Activated CD8-positive, alpha-beta memory T cell treated with anti-CD3 and anti-CD28 coated beads, Interleukin-2, amount 50 U/mL, for 48 hours (primary cell): Measurements from ENCODE around the gene PLEKHG1.

Experiments used
- DNase-seq: peaks from one replicate; pipeline ENCODE4 v3.0.0-alpha.2; 2020

Gene PLEKHG1

DNA sequence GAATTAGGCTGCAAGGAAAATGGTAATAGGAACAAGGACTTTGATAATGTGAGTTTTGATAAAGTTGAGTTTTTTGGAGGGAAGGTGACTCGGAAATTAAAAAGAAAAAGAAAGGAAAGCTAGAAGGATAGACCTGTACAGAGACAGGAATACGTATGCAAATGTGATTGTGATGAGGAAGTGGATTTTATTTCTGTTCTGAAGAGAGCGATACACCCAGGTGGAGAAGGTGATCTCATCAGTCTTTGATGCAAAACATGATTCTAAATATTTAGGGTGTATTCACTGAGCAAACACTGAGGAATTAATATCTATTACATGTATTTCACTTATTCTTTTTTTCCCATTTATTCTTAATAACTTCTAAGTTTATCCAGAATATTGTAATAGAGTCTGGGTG, 9.2 kb upstream of the PLEKHG1 start:
- no peak for DNase-seq

GRCh38 chr6:150592377-150592995, 7.2 kb upstream of the PLEKHG1 start:
- DNase-seq = no peak

DNA sequence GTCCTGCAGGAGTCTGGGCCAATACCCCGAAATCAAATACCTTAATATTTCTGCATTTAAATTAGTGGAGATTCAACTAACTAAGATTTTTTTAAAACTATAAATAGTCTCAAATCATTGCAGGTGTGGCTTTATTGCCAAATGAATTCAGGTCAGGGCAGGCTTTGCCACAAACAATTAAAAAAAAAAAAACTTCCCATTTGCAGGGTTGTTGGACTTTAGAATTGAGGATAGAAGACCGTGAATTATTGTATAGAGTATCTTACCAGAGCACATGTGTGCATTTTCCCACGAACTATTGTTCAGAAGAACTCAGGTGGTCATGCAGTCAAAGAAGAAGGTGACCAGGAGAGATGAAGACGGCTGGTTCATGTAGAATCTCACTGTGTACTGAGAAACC, 6.6 kb upstream of the PLEKHG1 start:
- DNase-seq = no peak

GRCh38 chr6:150596439-150596838, 3.2 kb upstream of the PLEKHG1 start:
- no peak for DNase-seq

DNA sequence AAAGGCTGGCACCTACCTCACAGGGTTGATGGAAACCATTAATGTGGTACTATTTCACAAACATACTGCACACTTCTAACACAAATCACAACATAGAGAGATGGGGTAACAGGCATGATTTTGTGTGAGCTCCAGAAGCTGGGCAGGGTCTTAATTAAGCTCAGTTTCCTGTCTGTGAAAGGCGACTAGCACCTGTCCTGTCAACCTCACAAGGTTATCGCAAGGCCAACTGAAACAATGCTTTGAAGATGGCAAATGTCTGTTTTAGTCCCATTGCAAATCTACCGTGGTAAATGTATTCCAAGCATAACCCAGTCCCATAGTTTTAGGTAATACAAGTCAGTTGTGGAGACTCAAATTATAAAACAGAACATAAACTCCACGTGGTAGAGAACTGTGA, 1.3 kb upstream of the PLEKHG1 start:
- no peak for DNase-seq

DNA sequence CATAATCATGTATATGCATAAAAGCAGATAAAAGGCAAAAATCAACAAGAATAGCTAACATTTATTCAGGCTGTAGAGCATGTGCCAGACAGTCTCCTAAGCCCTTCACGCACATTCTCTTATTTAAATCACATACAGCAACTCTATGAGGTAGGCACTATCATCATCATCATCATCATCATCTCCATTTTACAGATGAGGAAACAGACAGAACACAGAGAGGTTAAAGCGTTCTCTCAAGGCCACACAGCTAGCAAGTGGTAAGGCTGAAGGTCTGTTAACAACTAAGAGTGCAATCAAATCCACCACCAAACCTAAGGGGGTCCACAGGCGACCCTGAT, 857 bp upstream of the PLEKHG1 start:
- no peak for DNase-seq

- no peak for DNase-seq
Observed at GRCh38 chr6:150600010-150600300, 270 bp downstream of the PLEKHG1 start.

GRCh38 chr6:150600301-150601017, 774 bp downstream of the PLEKHG1 start:
- peak; percentile 81 for DNase-seq

GRCh38 chr6:150601439-150601838, 1.8 kb downstream of the PLEKHG1 start:
- no peak for DNase-seq

GRCh38 chr6:150603176-150603575, 3.5 kb downstream of the PLEKHG1 start:
- DNase-seq = no peak

DNA sequence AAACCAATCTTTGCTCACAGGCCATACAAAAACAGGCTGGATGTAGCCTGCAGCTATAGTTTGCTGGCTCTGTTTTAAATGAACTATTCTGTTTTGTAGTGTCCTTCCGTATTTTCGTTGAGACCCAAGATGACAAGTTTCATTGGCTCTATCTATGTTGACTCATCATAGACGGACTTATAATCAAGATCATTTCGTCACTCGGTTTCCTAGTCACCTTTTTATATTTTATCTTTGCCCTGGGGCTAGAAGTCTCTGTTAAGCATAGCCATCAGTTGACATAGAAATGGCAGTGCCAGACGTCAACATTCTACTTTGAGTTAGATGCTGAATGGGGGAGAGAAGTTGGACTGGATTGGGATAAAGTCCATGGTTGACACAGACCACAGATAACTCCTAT, 4.8 kb downstream of the PLEKHG1 start:
- DNase-seq = no peak

GRCh38 chr6:150605333-150605732, 5.6 kb downstream of the PLEKHG1 start:
- DNase-seq = no peak

GRCh38 chr6:150606168-150606591, 6.5 kb downstream of the PLEKHG1 start:
- DNase-seq = no peak

- DNase-seq = no peak
Observed at GRCh38 chr6:150606647-150607328, 7.1 kb downstream of the PLEKHG1 start.

- DNase-seq = no peak
Observed at GRCh38 chr6:150607329-150607650, 7.6 kb downstream of the PLEKHG1 start.

DNA sequence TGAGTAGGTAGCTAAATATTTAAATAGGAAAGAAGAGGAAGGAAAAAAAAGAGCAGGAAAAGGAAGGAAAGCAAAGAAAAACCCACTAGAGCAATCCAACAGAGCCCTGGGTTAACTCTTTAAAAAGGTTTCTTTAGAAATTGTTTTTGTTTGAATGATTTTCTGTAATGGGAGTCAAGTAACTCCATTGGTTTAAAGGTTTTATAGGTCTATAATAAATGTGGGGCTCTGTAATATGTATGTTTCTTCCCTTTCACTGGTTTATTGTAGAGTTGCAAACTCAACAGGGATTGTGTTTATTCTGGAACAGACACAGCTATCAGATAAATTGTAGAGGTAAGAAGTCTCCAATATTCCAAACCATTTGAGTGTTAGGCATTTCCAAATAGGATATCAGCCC, 10.9 kb downstream of the PLEKHG1 start:
- no peak for DNase-seq

GRCh38 chr6:150613269-150613668, 13.6 kb downstream of the PLEKHG1 start:
- DNase-seq = no peak

GRCh38 chr6:150615967-150616366, 16.3 kb downstream of the PLEKHG1 start:
- no peak for DNase-seq

GRCh38 chr6:150616586-150616985, 16.9 kb downstream of the PLEKHG1 start:
- no peak for DNase-seq

- no peak for DNase-seq
Observed at GRCh38 chr6:150617062-150617461, 17.4 kb downstream of the PLEKHG1 start.

GRCh38 chr6:150617496-150618460, 18.1 kb downstream of the PLEKHG1 start:
- no peak for DNase-seq

DNA sequence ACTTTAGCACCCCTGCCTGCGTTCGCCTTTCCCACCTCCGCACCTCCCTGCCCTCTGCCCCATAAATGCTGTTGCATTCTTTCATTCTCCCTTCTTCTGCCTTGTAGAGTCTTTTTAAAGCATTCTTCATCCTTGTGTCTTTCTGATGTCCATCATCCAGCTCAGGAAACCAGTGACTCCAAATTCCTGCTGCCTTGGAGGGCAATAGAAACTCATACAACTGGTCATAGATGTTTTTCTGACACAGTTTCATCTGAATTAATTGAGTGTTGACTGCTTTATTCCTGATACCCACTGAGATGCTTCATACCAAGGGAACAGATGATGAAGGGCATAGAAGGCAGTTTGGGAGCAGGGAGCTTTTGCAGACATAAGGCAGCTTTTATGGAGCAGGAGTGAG, 19.6 kb downstream of the PLEKHG1 start:
- DNase-seq = no peak

DNA sequence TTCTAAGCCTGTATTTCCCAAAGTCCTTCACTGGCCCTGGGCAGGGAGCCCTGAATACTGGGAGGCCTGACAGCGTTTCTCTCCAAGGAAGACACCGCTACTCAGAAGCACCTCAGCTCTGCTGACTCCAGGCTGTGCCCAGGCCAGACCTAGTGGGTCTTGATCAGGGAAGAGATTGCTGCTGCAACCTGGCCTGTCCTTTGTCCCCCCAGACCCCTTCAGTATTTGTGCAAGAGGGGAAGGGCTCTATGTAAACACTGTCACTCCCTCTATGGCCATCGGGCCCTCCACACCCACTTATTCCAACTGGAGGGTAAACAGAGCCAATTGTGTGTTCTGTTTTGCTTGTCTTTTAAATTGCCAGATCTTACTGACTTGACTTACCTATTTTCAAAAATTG, 20.6 kb downstream of the PLEKHG1 start:
- DNase-seq = no peak

DNA sequence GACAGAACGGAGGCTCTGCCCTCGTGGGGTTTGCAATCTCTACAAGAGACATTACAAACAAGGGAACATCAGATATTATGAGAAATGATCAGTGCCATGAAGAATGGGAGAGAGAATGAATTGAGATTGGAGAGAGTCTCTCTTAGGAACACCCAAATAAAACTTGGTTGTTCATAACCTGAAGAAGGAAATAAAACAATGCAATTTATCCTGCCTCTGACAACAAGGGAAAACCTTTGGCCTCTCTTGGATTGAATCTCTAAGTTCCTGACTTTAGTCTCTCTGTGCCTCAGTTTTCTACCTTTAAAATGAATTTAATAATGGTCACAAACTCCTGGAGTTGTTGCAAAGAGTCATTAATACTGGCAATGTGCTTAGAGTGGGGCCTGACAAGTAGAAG, 21.1 kb downstream of the PLEKHG1 start:
- no peak for DNase-seq
